Inflammatory macrophage treated with lipopolysaccharide for 4 hours (primary cell): ENCODE data around the gene SFMBT1.

ENCODE experiments used
- DNase-seq: peaks from one replicate; pipeline ENCODE4 v3.0.0-alpha.2; 2020

SFMBT1 gene

DNA sequence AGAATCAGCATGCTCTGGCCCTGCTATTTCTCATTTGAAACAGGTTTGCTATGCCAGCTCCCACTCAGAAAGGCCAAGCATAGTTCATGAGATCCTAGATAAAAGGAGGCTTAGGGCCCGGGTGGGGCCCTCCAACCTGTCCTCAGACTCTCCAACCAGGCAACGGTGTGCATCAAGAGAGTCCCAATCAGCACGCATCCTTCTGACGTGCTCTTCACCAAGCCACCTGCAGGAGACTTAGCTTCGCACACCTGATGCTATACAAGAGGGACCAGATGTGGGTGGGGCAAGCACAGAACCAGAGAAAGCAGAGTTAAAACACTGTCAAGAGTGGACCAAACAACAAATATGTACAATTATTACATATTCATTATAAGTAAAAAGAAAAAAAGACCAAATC lies 165.8 kb downstream of the SFMBT1 start:
- no peak for DNase-seq

DNA sequence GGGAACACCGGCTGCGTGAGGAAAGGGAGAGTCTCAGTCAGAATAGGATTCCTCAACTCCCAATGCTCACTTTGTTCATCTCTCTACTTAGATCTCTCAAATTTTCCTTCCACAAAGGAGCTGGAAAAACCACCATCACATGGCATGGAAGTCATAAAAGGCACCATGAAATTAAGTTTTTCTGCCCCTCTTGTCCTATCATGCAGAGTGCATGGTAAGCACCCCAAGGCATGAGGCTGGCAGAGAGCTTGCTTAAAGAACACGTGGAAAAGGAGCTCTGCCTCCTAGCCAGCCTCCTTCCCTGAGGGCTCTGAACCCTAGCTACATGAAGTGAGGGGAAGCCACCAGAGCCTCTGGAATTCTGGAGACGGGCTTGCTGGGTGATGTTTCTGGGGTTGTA lies 166.3 kb downstream of the SFMBT1 start:
- DNase-seq = no peak

DNA sequence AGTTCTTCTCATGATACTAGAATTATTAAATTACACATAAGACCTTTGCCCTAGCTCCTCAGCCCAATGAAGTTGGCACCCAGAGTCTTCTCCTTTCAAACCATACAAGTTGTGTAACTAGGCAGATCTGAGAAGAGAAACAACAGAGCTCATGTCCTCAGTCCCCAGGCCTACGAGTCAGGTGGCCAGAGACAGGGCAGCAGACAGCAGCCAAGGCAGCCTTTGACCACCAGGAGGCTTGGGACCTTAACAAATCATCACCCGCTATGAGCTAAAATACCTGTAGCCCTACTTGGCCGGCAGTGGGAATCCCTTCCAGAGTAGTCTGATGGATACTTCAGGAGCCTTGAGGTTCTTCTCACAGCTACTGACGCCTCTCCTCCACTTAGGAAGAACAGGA lies 166.8 kb downstream of the SFMBT1 start:
- DNase-seq = no peak

DNA sequence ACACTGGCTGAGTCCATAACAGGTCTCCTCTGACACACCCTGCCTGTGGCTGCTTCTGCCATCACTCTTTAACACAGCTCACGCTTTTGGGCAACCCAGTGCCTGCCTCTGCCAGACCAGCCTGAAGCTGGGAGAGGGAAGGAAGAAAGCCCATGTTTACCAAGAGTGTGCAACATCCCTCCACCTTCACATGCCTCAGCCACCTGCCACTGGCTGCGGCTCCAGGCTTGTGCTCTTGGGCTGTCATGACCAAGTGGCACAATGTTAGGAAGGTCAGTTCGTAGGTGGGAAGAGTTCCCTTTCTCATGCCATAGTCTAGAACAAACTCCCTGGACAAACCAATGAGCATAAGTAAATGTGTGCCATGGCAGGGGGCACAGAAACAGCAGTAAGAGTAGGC lies 168.8 kb downstream of the SFMBT1 start:
- DNase-seq = no peak

DNA sequence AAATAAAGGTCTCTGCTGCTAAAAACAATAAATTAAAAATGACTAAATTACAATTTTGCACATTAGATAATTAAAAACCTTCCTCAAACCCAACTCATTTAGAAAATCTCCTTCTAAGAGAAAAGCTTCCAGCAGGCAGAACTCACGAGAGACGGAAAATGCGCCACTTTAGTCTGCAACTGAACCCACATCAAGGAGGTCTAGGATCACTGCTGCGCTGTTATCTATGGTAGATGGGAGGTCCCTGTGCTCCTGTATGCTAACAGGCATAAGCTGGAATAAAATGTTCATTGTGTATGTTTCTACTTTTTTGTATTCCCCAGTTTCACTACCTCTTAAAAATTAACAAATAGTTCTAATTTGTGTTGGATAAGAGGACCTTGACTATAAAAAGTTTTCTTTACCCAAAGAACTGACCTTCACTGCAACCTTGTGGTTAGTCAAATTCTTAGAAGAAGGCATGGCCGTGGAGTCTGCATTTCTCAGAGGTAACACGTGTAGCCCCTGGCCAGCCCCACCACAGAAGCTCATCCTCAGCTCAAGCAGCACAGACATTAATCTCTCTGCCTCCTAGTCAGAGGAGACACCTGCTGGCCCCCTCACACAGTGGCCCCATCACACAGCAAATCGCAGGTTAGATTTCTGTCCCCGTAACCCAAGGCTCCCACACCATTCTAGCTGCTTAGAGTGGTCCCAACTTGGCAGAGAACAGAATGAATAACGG lies 170.8 kb downstream of the SFMBT1 start:
- DNase-seq = no peak

DNA sequence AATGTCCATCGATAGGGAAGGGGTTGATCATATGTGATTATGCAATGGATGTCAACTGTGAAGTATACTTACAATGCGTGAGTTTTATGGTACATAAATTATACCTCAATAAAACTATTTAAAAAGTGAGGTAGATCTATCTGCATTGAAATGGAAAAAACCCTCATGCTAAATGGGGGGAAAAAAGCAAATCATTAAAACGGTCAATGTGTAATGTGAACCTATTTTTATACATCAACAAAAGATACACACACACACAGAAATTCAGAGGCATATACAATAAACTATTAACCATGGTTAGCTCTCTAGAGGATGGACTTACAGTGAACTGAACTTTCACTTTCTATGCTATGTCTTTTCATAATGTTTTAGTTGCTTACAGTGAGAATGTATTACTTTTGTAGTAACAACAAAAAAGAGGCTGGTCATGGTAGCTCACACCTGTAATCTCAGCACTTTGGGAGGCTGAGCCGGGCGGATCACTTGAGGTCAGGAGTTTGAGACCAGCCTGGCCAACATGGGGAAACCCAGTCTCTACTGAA lies 171.6 kb downstream of the SFMBT1 start:
- DNase-seq = no peak

DNA sequence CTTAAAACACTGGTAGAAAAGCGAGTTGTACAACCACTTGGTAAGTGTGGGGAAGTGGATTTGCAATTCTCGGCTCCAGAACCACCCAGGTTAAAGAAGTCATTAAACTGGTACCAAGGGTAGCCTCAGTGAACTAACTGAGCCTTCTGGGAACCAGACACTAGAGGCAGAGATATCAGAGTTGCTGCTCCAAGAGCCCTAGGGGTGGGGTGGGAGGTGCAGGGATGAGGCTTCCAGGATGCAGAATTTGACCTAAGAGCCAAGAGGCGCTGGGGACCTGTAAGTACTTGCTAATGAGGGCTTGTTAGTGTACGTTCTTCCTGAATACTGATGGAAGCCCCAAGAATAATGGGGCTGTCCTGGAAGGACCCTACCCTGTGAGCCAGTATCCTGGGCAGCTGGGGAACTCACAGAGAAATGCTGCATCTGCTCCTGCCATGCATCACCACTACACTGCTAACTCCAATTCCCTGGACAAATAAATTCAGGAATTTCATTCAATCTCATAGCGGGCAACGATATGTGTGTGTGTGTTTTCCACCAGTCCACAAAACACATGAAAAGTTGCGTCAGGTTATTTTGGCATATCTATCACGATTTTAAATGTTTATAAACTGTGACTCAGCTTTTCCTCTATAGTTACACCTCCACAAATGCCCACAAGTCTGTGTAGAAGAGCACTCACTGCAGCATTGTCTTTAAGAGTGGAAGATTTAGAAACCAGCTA lies 172.3 kb downstream of the SFMBT1 start:
- no peak for DNase-seq

DNA sequence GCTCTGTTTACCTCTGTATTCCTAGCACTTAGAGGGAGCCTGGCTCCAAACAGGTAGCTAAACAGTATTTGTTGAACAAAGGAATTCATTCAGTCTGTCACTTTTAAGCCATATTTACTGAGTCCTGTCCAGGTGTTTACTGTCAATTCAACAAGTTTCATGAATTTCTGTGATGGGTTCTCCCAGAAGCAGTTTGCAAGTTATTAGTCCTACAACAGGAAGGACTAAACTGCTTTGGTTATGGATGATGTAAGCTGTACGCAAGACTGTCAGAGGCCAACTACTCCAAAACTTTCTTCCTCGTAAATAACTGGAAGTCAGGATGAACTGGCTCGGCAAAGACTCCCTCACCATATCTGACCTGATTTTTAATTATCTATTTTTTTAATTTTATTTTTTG lies 173.6 kb downstream of the SFMBT1 start:
- DNase-seq = no peak

DNA sequence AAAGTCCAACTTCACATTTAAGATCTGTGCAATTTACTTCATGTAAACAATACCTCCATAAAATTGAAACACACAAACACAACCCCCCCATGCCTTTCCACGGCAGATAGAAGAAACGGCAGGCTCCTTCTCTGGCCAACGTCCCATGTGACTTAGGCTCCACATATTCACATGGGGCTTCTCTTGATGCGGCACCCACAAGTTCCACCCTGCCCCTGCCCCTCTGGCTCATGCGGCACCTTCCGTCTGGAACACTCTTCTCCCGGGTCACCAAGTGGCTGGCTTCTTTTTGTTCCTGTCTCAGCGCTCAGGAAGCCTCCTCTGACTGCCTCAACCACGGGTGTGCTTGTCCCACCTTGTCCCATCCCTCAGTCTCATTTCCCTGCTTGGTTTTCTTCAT lies 174.1 kb downstream of the SFMBT1 start:
- DNase-seq = no peak

DNA sequence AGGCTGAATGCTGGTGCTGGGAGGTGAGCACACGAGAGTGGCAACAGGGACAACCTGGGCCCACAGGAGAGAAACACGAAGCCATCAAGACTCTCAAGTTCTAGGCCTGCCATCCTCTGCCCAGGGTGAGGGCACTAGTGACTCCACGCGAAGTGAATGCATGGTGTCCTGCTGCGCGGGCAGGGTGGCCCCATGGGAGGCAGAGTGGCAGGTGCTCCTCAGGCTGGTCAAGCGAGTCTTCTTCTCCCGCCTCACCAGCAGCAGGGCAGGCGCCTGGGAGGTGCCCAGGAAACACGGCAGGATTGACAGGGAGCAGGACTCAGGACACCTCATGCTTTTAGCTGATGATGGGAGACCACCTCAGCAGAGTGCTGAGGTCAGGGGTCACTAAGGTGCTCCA lies 175.4 kb downstream of the SFMBT1 start:
- DNase-seq = no peak

DNA sequence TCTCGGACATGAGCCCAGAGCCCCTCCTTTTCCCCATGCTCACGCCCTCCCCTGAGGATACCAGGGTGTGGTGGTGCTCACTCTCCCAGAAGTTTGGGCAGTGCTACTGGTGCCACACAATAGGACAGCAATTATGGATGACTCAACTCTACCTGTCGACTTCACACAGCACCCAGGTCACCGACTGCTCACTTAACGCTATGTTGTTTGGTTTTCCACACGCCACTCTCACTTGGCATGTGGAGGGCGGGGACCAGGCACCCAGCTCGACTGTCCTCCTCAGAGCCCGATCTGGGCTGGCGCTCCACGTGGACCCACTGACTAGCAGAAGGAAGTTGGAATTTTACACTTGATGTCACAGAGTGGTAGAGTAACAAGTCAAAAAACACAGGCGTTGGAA lies 179.4 kb downstream of the SFMBT1 start:
- no peak for DNase-seq

DNA sequence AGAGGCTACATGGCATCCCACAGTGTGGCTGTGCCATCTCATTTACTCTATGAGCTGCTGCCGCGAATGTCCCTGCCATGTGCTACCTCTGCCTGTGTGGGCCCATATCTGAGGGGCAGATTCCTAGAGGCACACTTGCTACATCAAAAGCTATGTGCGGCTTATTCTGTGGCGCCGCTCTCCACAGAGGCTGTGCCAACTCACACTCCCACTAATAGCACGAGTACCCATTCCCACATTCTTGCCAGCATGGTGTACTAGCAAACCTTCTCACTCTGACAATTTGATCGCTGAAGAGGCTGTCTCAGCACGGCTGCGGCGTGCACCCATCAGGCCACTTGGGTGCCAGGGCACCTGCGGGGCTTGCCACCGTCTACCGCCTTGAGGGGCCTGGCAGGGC lies 179.9 kb downstream of the SFMBT1 start:
- DNase-seq = no peak

DNA sequence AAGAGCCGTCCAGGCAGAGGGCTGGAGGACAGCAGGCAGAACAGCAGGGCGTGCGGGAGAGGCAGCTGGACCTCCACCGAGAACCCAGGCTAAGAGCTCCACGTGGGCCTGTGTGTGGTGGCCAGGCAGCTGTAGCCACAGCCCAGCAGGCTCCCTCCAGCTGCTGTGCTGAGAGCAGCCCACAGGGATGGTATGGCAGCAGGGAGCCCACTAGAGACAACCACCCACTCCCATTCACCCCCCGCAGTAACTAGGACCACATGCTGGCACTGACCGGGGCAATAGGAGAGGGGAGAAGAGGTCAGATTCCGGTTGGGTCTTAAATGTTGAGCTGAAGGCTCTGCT lies 185.5 kb downstream of the SFMBT1 start:
- no peak for DNase-seq

DNA sequence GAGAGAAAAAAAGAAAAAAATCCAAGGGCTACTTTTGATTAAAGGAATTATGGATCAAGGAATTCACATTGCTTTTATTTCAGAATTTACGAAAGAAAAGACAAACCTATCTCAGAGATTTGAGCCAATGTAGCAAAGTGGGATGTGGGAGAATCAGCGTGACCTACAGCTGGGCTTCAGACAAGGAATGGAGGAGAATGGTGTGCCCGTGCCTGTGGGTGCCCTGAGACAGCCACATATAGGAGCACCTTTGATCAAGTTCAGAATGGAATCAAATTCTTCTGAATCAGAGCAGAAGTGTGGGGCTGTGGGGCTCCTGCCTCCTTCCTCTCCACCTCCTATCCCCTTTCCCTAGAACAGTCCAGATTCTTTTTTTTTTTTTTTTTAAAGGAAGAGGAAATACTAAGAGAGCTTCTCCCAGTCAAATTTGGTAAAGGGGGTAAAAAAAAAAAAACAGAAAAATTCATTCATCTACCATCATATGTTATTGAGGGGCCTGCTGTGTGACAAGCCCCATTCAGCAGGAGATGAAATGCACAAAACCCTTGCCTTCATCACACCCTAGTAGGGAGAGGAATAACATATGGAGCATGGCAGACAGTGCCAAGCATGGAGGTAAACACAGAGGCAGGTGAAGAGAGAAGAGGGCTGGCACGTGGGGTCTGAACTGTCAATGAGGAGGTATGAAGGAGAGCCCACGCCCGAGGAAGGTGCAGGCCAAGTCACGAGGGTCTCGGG lies 186.0 kb downstream of the SFMBT1 start:
- DNase-seq = no peak

DNA sequence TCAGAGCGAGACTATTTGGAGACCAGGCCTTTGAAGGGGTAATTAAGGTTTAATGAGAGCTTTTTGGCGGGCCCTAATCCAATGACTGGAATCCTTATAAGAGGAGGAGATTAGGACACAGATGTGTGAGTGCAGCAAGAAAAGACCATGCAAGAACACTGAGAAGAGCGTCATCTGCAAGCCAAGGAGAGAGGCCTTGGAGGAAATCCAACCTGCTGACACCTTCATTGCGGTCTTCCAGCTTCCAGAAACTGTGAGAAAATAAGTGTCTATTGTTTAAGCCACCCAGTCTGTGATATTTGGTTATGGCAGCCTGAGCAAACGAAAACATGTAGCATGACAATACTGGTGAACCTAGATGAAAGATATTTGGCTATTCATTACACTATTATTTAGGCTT lies 188.0 kb downstream of the SFMBT1 start:
- DNase-seq = no peak

DNA sequence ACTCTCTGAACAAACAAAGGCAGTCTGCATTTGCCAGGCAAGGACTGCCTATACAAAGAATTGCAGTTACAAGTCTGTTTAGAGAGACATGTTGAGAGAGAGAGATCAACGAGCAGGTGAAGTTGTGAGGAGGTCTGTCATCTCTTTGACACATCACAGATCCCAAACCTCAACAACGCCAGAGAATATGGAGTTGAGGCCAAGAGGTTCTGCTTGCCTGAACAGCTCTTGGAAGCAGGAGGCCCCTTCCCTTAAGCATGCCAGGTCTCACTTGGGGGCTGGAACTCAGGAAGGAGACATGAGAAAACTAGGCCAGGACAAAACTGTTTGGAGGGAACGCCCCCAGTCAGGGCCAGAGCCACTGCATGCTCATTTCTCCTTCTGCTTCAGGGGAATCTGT lies 188.7 kb downstream of the SFMBT1 start:
- no peak for DNase-seq

DNA sequence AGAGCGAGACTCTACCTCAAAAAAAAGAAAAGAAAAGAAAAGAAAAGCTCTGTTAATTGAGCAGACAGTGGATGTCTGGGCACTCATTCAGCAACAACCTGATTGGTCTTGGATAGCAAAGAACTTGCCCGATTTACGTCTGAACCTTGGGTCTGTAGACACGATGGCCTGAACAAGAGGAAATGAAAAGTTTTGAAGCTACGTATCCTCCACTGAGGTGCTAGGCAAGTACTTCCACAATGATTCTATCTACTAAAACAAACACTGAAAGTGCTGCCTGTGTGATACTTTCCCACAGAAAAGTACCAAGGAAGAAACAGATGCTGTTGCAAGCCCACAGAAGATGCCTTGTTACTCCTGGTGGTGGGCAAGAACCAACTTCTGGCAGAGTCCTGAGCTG lies 189.2 kb downstream of the SFMBT1 start:
- DNase-seq = no peak

DNA sequence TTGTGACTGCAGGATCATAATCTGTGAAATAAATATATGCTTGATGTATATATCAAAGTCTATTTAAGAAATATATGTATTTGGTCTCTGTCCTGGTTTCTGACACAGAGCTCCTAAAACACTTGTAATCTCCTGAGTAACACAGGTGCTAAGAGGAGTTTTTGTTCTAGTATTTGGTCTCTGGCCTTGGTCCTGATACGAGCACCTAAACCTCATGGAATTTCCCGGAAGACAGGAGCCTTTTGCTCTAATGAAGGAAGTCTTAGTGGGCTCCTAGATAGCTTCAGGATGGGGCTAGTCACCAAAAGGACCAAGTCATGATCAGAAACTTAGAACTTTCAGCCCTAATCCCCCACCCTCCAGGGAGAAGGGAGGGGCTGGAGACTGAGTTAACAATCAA lies 191.9 kb downstream of the SFMBT1 start:
- no peak for DNase-seq
